Keratinocyte (primary cell): ENCODE measurements around the gene MYT1.

Experiments
- EZH2 ChIP-seq: IDR thresholded peaks from one replicate; pipeline ENCODE4 v1.6.1; 2012; ENCODE audit warnings: inconsistent platforms, mild to moderate bottlenecking, low read length, moderate library complexity
- TF ChIP-seq, protein P1 (sequence below), 3 experiments: IDR thresholded peaks in 1 of 3; conservative IDR thresholded peaks in 1 of 3; optimal IDR thresholded peaks in 1 of 3; 2 replicates in 2 of 3; 3 replicates in 1 of 3; pipeline versions ENCODE3 to v1.5.1; 2011; ENCODE audit warnings: low read length in 3 of 3, mild to moderate bottlenecking in 3 of 3, moderate library complexity in 2 of 3, control low read depth in 1 of 3, inconsistent platforms in 1 of 3; ENCODE audit not compliant: insufficient read depth in 2 of 3; ENCODE audit errors: extremely low read depth in 1 of 3

DNA sequence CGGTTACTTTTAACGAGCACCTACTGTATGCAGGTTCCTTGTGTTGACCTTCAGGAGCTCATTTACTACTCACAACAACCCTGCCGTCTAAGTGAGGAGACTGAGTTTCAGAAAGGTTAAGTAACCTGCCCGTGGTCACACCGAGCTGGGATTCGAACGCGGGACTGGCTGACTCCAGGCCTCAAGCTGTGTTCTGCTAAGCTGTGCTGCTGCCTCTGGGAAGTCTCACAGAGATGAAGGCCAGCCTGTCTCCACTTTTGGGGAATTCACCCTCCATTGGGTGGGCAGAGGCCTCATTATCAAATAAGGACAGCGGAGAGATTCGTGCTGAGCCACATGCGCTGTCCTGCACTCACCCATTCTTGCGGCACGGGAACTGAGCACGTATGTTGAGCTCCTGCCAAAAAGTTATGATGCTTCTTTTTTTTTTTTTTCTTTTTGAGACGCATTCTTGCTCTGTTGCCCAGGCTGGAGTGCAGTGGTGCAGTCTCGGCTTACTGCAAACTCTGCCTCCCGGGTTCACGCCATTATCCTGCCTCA is 25.9 kb upstream of the MYT1 start:
- TF ChIP-seq, protein P1, sequence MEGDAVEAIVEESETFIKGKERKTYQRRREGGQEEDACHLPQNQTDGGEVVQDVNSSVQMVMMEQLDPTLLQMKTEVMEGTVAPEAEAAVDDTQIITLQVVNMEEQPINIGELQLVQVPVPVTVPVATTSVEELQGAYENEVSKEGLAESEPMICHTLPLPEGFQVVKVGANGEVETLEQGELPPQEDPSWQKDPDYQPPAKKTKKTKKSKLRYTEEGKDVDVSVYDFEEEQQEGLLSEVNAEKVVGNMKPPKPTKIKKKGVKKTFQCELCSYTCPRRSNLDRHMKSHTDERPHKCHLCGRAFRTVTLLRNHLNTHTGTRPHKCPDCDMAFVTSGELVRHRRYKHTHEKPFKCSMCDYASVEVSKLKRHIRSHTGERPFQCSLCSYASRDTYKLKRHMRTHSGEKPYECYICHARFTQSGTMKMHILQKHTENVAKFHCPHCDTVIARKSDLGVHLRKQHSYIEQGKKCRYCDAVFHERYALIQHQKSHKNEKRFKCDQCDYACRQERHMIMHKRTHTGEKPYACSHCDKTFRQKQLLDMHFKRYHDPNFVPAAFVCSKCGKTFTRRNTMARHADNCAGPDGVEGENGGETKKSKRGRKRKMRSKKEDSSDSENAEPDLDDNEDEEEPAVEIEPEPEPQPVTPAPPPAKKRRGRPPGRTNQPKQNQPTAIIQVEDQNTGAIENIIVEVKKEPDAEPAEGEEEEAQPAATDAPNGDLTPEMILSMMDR (optimal IDR thresholded peaks at IDR 0.05 in 1 of 3, IDR thresholded peaks at IDR 0.05 in 1 of 3, conservative IDR thresholded peaks at IDR 0.05 in 1 of 3; ENCODE audit: extremely low read depth in 1 of 3, insufficient read depth in 2 of 3, low read length in 3 of 3) = no peak
- no peak for TF ChIP-seq EZH2
